ENCODE data around the gene WDPCP.

DNA sequence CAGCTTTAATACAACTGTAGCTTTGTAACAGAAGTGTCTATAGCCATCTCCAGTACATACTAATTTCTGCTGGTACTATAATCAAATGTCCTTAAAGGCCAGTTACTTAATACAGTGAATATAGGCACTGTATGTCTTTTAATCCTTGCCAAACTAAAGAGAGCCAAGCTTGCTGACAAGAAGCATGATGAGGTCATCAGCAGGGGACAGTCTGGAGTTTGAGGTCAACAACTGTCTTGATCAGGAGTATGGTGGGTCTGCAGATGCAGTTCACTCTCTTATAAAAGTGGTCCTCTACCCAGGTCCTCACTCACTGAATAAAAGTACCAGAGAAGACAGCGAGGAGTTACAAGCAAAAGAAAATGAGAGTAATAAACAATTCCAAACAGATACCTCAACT, 219.1 kb downstream of the WDPCP start:
- TF ChIP-seq, protein P1, sequence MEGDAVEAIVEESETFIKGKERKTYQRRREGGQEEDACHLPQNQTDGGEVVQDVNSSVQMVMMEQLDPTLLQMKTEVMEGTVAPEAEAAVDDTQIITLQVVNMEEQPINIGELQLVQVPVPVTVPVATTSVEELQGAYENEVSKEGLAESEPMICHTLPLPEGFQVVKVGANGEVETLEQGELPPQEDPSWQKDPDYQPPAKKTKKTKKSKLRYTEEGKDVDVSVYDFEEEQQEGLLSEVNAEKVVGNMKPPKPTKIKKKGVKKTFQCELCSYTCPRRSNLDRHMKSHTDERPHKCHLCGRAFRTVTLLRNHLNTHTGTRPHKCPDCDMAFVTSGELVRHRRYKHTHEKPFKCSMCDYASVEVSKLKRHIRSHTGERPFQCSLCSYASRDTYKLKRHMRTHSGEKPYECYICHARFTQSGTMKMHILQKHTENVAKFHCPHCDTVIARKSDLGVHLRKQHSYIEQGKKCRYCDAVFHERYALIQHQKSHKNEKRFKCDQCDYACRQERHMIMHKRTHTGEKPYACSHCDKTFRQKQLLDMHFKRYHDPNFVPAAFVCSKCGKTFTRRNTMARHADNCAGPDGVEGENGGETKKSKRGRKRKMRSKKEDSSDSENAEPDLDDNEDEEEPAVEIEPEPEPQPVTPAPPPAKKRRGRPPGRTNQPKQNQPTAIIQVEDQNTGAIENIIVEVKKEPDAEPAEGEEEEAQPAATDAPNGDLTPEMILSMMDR (IDR thresholded peaks at IDR 0.05; ENCODE audit: low read depth, low read length, missing input control): no peak
- TF ChIP-seq GABPA (IDR thresholded peaks at IDR 0.05 in 1 of 2, conservative IDR thresholded peaks at IDR 0.05 in 1 of 2) (no peak), YY1 (IDR thresholded peaks at IDR 0.05) (no peak), JUND (IDR thresholded peaks at IDR 0.05) (no peak), EGR1 (IDR thresholded peaks at IDR 0.05; ENCODE audit: low read depth in 2 of 2) (no peak), RAD21 (IDR thresholded peaks at IDR 0.05) (no peak), NR2F2 (IDR thresholded peaks at IDR 0.05) (no peak), RXRA (IDR thresholded peaks at IDR 0.05) (no peak), TAF1 (conservative IDR thresholded peaks at IDR 0.05) (no peak)
- TF ChIP-seq, protein P2, sequence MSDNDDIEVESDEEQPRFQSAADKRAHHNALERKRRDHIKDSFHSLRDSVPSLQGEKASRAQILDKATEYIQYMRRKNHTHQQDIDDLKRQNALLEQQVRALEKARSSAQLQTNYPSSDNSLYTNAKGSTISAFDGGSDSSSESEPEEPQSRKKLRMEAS (IDR thresholded peaks at IDR 0.05): no peak
- TF ChIP-seq, protein P3, sequence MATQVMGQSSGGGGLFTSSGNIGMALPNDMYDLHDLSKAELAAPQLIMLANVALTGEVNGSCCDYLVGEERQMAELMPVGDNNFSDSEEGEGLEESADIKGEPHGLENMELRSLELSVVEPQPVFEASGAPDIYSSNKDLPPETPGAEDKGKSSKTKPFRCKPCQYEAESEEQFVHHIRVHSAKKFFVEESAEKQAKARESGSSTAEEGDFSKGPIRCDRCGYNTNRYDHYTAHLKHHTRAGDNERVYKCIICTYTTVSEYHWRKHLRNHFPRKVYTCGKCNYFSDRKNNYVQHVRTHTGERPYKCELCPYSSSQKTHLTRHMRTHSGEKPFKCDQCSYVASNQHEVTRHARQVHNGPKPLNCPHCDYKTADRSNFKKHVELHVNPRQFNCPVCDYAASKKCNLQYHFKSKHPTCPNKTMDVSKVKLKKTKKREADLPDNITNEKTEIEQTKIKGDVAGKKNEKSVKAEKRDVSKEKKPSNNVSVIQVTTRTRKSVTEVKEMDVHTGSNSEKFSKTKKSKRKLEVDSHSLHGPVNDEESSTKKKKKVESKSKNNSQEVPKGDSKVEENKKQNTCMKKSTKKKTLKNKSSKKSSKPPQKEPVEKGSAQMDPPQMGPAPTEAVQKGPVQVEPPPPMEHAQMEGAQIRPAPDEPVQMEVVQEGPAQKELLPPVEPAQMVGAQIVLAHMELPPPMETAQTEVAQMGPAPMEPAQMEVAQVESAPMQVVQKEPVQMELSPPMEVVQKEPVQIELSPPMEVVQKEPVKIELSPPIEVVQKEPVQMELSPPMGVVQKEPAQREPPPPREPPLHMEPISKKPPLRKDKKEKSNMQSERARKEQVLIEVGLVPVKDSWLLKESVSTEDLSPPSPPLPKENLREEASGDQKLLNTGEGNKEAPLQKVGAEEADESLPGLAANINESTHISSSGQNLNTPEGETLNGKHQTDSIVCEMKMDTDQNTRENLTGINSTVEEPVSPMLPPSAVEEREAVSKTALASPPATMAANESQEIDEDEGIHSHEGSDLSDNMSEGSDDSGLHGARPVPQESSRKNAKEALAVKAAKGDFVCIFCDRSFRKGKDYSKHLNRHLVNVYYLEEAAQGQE (IDR thresholded peaks at IDR 0.05): no peak
- TF ChIP-seq, protein P4, sequence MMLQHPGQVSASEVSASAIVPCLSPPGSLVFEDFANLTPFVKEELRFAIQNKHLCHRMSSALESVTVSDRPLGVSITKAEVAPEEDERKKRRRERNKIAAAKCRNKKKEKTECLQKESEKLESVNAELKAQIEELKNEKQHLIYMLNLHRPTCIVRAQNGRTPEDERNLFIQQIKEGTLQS (IDR thresholded peaks at IDR 0.05): no peak
